ENCODE data around the gene TDRKH. TPM values are rescaled to one million over a fixed set of nuclear protein-coding genes. Genes with fewer than 3 reads are reported as not detected.

TDRKH gene
- total and polyA plus RNA-seq, 2 of the 13 experiments (the other 11 are each of a cell fraction or from before 2014, with no cell fraction given) = 3.9 to 5.4 TPM

GRCh38 chr1:151839457-151840403 lies 49.4 kb upstream of the TDRKH start, which contains the start of gene C2CD4D (continued):
- no peak; the same call in 1 of the 2 replicates for TF ChIP-seq ZNF790 (CRISPR knock-in tag; IDR thresholded peaks at IDR 0.05; ENCODE audit: borderline replicate concordance)
- TF ChIP-seq POLR2AphosphoS5 (IDR thresholded peaks at IDR 0.05; ENCODE audit: low read depth, low read length) = peak; percentile 46; the same call in 1 of the 2 replicates
- no peak for TF ChIP-seq ETV6 (CRISPR knock-in tag; conservative IDR thresholded peaks at IDR 0.05)
- TF ChIP-seq ZNF281 (CRISPR knock-in tag; IDR thresholded peaks at IDR 0.05; ENCODE audit: borderline replicate concordance) = no peak
- no peak for TF ChIP-seq ZNF280D (CRISPR knock-in tag; IDR thresholded peaks at IDR 0.05)
- no peak for TF ChIP-seq RBAK (CRISPR knock-in tag; IDR thresholded peaks at IDR 0.05)
- TF ChIP-seq GLMP (CRISPR knock-in tag; IDR thresholded peaks at IDR 0.05; ENCODE audit: borderline replicate concordance) = no peak
- no peak for TF ChIP-seq HBP1 (CRISPR knock-in tag; IDR thresholded peaks at IDR 0.05; ENCODE audit: low read depth)
- TF ChIP-seq ZMYM2 (CRISPR knock-in tag; IDR thresholded peaks at IDR 0.05) = no peak
- no peak for TF ChIP-seq THAP9 (CRISPR knock-in tag; IDR thresholded peaks at IDR 0.05; ENCODE audit: borderline replicate concordance)
- TF ChIP-seq ZFP37 (CRISPR knock-in tag; IDR thresholded peaks at IDR 0.05; ENCODE audit: borderline replicate concordance) = no peak
- no peak for TF ChIP-seq PITX1 (CRISPR knock-in tag; IDR thresholded peaks at IDR 0.05)
- TF ChIP-seq ZNF18 (CRISPR knock-in tag; IDR thresholded peaks at IDR 0.05; ENCODE audit: insufficient replicate concordance) = no peak
- no peak for TF ChIP-seq SMYD3 (CRISPR knock-in tag; IDR thresholded peaks at IDR 0.05)
